HepG2 (cell line): ENCODE measurements around the gene TPD52L2. TPM values are rescaled to one million over a fixed set of nuclear protein-coding genes. Genes with fewer than 3 reads are reported as not detected.

Experiments used
- ASH2L ChIP-seq: fragments of 300-600, 200-600 bp; sonication (generic); IDR thresholded peaks from 2 replicates; pipeline ENCODE4 v1.7.0; 2017; ENCODE audit warnings: low read depth, mild to moderate bottlenecking, moderate library complexity, mixed read lengths, low read length; ENCODE audit not compliant: insufficient read length
- ATRX ChIP-seq: sonication (generic); formaldehyde crosslinking; IDR thresholded peaks from 2 replicates; pipeline ENCODE4 v1.4.0; 2020; ENCODE audit warnings: missing genetic modification reagents, borderline replicate concordance
- ELF1 ChIP-seq: sonication (generic); formaldehyde crosslinking; IDR thresholded peaks from 2 replicates; pipeline ENCODE4 v1.4.0; 2020; ENCODE audit warnings: missing genetic modification reagents
- FOXA3 ChIP-seq: IDR thresholded peaks from 2 replicates; pipeline ENCODE4 v1.6.1; 2016; ENCODE audit warnings: missing genetic modification reagents, missing compliant biosample characterization
- HES4 ChIP-seq: sonication (generic); formaldehyde crosslinking; IDR thresholded peaks from 2 replicates; pipeline ENCODE4 v1.9.0; 2021; ENCODE audit warnings: mild to moderate bottlenecking, missing genetic modification reagents, borderline replicate concordance
- IKZF4 ChIP-seq: sonication (generic); formaldehyde crosslinking; IDR thresholded peaks from 2 replicates; pipeline ENCODE4 v1.5.1; 2020; ENCODE audit warnings: borderline replicate concordance, mild to moderate bottlenecking, low read depth, missing genetic modification reagents; ENCODE audit errors: not compliant biosample characterization
- KDM6A ChIP-seq: IDR thresholded peaks from 2 replicates; pipeline ENCODE4 v1.6.1; 2016; ENCODE audit warnings: low read depth
- MTERF4 ChIP-seq: sonication (generic); formaldehyde crosslinking; IDR thresholded peaks from 2 replicates; pipeline ENCODE4 v1.8.0; 2023; ENCODE audit warnings: mild to moderate bottlenecking, missing genetic modification reagents
- PTBP1 ChIP-seq: fragments of 200-400 bp; formaldehyde crosslinking; IDR thresholded peaks from 2 replicates; pipeline ENCODE4 v1.6.1; 2018; ENCODE audit warnings: low read length, low read depth; ENCODE audit not compliant: poor library complexity, severe bottlenecking
- RXRA ChIP-seq: sonication (generic); formaldehyde crosslinking; IDR thresholded peaks from 2 replicates; pipeline ENCODE4 v1.5.1; 2020; ENCODE audit warnings: missing genetic modification reagents
- XBP1 ChIP-seq: sonication (generic); formaldehyde crosslinking; IDR thresholded peaks from 2 replicates; pipeline ENCODE4 v1.5.0; 2020; ENCODE audit warnings: missing genetic modification reagents
- YY1 ChIP-seq: IDR thresholded peaks from 2 replicates; pipeline ENCODE4 v1.6.1; 2011; ENCODE audit warnings: low read length, low read depth, moderate library complexity, mild to moderate bottlenecking; ENCODE audit not compliant: insufficient read depth, insufficient replicate concordance
- ZKSCAN8 ChIP-seq: IDR thresholded peaks from 2 replicates; pipeline ENCODE4 v1.6.1; 2016; ENCODE audit warnings: borderline replicate concordance, missing genetic modification reagents, missing compliant biosample characterization
- ZNF296 ChIP-seq: sonication (generic); formaldehyde crosslinking; conservative IDR thresholded peaks from 2 replicates; pipeline ENCODE4 v1.5.0; 2020; ENCODE audit warnings: mild to moderate bottlenecking, missing genetic modification reagents
- ZNF501 ChIP-seq: sonication (generic); formaldehyde crosslinking; IDR thresholded peaks from 2 replicates; pipeline ENCODE4 v1.5.1; 2020; ENCODE audit warnings: mild to moderate bottlenecking, moderate library complexity, missing genetic modification reagents
- polyA plus RNA-seq, 8 experiments: library from polyadenylated mRNA; depleted of rRNA in 3 of 8; stranded (reverse) in 7 of 8; unstranded in 1 of 8; fragments of >200 nt; fragmentation: Illumina TruSeq in 4 of 8; extraction: Trizol in 4 of 8; gene quantifications; 2 replicates each; pipeline versions ENCODE4 v1.2.1 to v1.2.3, GENCODE V29; 2011 to 2016; ENCODE audit warnings: low read depth in 4 of 8, missing spikeins in 1 of 8, mixed read lengths in 1 of 8; ENCODE audit not compliant: insufficient read depth in 1 of 8
- total RNA-seq, 5 experiments: library from RNA; depleted of rRNA; stranded (reverse); fragments of >200 nt; fragmentation: Illumina TruSeq; extraction: Trizol; gene quantifications; 2 replicates each; pipeline ENCODE4 v1.2.3, GENCODE V29; 2016; ENCODE audit warnings: low read depth in 1 of 5
- TF ChIP-seq, protein P1 (sequence below): sonication (generic); formaldehyde crosslinking; IDR thresholded peaks from 2 replicates; pipeline ENCODE4 v1.4.0; 2020; ENCODE audit warnings: missing genetic modification reagents, low read depth, mild to moderate bottlenecking, borderline replicate concordance
- TF ChIP-seq, protein P2 (sequence below): sonication (generic); formaldehyde crosslinking; IDR thresholded peaks from 2 replicates; pipeline ENCODE4 v1.8.0; 2022; ENCODE audit warnings: mild to moderate bottlenecking, missing genetic modification reagents; ENCODE audit not compliant: insufficient replicate concordance
- TF ChIP-seq, protein P3 (sequence below): sonication (generic); formaldehyde crosslinking; IDR thresholded peaks from 2 replicates; pipeline ENCODE4 v1.5.0; 2020; ENCODE audit warnings: missing genetic modification reagents
- TF ChIP-seq, protein P4 (sequence below): sonication (generic); formaldehyde crosslinking; IDR thresholded peaks from 2 replicates; pipeline ENCODE4 v1.4.0; 2020; ENCODE audit warnings: missing genetic modification reagents

TPD52L2 gene
- total and polyA plus RNA-seq, 2 of the 13 experiments (the other 11 are each of a cell fraction or from before 2014, with no cell fraction given): 156 to 184 TPM

DNA sequence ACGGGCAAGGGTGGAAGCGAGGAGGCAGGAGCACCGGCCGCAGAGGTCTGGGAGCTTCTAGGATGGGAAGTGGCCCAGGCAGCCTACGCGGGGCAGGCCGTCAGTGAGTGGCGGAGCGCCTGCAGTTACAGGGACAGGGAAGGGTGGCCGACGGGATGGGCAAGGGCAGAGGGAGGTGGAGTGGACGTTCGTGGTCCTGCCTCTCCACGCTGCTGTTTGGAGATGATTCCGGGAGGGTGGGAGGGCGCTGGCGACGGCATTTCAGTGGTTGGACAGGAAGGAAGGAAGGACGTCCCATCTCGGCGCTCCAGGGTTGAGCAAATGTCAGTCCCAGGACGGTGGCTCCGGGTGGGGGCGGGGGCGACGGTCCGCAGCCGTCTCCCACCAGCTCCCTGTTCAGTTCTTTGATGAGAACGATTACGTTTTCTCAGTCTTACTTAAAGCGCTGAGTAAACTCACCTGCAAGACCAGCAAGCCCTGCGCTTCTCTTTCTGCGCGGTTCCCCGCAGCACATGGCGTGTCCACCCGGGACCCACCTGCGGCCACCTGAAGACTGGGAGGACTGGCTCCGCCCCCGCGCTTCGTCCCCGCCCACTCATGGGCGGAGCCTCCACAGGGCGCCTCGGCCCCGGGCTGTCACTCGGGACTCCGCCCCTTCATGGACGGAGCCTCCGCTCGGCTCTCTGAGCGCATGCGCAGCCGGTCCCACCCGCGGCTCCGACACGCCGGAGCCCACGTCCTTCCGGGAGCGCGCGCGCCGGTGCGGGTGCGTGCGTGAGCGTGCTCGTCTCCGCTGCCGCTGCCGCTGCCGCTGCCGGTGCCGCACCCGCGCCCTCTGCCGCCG is 29.5 kb downstream of the TPD52L2 start, which contains the start of gene DNAJC5 (continued):
- TF ChIP-seq ELF1 (CRISPR knock-in tag) (peak; percentile 77), ATRX (0 out of 2 replicates have a peak, but pooled peaks have one; percentile 18), ASH2L (peak; percentile 70), XBP1 (CRISPR knock-in tag) (no peak), ZNF501 (CRISPR knock-in tag) (peak; percentile 62), YY1 (peak; percentile 52), MTERF4 (CRISPR knock-in tag) (peak; percentile 96), FOXA3 (CRISPR knock-in tag) (peak; percentile 61), IKZF4 (CRISPR knock-in tag) (peak; percentile 17), RXRA (CRISPR knock-in tag) (peak; percentile 73), PTBP1 (no peak), HES4 (CRISPR knock-in tag) (peak; percentile 69), ZNF296 (CRISPR knock-in tag) (peak; percentile 89), ZKSCAN8 (CRISPR knock-in tag) (peak; percentile 47; the same call in 1 of the 2 replicates), KDM6A (CRISPR knock-in tag) (0 out of 2 replicates have a peak, but pooled peaks have one; percentile 36)
- TF ChIP-seq, protein P1, sequence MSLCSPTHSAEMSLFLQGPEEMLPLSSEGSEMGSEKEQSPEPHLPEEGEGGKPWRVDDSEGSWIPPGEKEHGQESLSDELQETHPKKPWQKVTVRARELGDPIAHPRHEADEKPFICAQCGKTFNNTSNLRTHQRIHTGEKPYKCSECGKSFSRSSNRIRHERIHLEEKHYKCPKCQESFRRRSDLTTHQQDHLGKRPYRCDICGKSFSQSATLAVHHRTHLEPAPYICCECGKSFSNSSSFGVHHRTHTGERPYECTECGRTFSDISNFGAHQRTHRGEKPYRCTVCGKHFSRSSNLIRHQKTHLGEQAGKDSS (CRISPR knock-in tag): no peak; the same call in 1 of the 2 replicates
- TF ChIP-seq, protein P2, sequence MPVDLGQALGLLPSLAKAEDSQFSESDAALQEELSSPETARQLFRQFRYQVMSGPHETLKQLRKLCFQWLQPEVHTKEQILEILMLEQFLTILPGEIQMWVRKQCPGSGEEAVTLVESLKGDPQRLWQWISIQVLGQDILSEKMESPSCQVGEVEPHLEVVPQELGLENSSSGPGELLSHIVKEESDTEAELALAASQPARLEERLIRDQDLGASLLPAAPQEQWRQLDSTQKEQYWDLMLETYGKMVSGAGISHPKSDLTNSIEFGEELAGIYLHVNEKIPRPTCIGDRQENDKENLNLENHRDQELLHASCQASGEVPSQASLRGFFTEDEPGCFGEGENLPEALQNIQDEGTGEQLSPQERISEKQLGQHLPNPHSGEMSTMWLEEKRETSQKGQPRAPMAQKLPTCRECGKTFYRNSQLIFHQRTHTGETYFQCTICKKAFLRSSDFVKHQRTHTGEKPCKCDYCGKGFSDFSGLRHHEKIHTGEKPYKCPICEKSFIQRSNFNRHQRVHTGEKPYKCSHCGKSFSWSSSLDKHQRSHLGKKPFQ: peak; percentile 83
- TF ChIP-seq, protein P3, sequence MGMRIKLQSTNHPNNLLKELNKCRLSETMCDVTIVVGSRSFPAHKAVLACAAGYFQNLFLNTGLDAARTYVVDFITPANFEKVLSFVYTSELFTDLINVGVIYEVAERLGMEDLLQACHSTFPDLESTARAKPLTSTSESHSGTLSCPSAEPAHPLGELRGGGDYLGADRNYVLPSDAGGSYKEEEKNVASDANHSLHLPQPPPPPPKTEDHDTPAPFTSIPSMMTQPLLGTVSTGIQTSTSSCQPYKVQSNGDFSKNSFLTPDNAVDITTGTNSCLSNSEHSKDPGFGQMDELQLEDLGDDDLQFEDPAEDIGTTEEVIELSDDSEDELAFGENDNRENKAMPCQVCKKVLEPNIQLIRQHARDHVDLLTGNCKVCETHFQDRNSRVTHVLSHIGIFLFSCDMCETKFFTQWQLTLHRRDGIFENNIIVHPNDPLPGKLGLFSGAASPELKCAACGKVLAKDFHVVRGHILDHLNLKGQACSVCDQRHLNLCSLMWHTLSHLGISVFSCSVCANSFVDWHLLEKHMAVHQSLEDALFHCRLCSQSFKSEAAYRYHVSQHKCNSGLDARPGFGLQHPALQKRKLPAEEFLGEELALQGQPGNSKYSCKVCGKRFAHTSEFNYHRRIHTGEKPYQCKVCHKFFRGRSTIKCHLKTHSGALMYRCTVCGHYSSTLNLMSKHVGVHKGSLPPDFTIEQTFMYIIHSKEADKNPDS (CRISPR knock-in tag): peak; percentile 71; the same call in 1 of the 2 replicates
- TF ChIP-seq, protein P4, sequence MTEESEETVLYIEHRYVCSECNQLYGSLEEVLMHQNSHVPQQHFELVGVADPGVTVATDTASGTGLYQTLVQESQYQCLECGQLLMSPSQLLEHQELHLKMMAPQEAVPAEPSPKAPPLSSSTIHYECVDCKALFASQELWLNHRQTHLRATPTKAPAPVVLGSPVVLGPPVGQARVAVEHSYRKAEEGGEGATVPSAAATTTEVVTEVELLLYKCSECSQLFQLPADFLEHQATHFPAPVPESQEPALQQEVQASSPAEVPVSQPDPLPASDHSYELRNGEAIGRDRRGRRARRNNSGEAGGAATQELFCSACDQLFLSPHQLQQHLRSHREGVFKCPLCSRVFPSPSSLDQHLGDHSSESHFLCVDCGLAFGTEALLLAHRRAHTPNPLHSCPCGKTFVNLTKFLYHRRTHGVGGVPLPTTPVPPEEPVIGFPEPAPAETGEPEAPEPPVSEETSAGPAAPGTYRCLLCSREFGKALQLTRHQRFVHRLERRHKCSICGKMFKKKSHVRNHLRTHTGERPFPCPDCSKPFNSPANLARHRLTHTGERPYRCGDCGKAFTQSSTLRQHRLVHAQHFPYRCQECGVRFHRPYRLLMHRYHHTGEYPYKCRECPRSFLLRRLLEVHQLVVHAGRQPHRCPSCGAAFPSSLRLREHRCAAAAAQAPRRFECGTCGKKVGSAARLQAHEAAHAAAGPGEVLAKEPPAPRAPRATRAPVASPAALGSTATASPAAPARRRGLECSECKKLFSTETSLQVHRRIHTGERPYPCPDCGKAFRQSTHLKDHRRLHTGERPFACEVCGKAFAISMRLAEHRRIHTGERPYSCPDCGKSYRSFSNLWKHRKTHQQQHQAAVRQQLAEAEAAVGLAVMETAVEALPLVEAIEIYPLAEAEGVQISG (CRISPR knock-in tag): peak; percentile 68
